ENCODE data around the gene SPO11. TPM values are rescaled to one million over a fixed set of nuclear protein-coding genes. Genes with fewer than 3 reads are reported as not detected.

SPO11 gene
- total RNA-seq, 1 experiment from 2014 or later, result not detected

DNA sequence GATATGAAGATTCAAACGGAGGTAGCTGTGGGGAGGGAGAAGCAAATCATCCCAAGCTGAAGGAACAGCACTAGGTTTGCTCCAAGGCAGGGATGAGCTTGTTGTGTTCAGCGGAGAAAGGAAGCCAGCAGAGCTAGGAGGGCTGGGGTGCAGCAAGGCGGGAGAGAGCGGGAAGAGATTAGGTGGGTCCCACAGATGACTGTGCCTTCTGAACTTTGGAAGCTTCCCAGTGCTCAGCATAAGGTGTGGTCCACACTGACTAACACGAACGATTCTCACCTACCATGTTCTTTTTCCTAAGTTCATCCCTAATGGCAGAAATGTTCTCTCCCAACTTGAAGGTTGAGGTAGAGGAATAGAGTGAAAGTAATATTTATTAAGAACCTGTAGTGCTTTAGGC lies 22.7 kb downstream of the SPO11 start:
- Histone ChIP-seq H3K27ac (ENCODE audit: low read length) (no peak overlapping the region), H3K9ac (ENCODE audit: low read length) (peak overlapping the region; percentile 94), H3K9me2 (replicated peaks; ENCODE audit: low read length) (no peaks in the 10 kb centered on the region), H3F3A (ENCODE audit: low read length, unreplicated experiment) (no peaks in the 10 kb centered on the region), H3K9me3 (ENCODE audit: low read length) (no peaks in the 10 kb centered on the region), H3K36me3 (ENCODE audit: low read depth, low read length) (peaks cover 23% of the 10 kb centered on the region), H3K4me3 (ENCODE audit: low read length) (peak overlapping the region; percentile 84), H2AFZ (ENCODE audit: low read length) (no peak overlapping the region), H3K27me3 (ENCODE audit: low read length) (no peaks in the 10 kb centered on the region), H3K4me2 (ENCODE audit: low read length) (peak overlapping the region; percentile 94), H4K20me1 (ENCODE audit: low read length) (peaks cover 28% of the 10 kb centered on the region), H3K79me2 (ENCODE audit: low read length) (peaks cover 48% of the 10 kb centered on the region), H3K4me1 (ENCODE audit: insufficient read depth, low read length) (peaks cover 11% of the 10 kb centered on the region)
- intact Hi-C loops (cut with micrococcal nuclease), result no loop called here
- no peak for TF ChIP-seq EZH2 (IDR thresholded peaks at IDR 0.05; ENCODE audit: low read length, unreplicated experiment)
- TF ChIP-seq, protein P1, sequence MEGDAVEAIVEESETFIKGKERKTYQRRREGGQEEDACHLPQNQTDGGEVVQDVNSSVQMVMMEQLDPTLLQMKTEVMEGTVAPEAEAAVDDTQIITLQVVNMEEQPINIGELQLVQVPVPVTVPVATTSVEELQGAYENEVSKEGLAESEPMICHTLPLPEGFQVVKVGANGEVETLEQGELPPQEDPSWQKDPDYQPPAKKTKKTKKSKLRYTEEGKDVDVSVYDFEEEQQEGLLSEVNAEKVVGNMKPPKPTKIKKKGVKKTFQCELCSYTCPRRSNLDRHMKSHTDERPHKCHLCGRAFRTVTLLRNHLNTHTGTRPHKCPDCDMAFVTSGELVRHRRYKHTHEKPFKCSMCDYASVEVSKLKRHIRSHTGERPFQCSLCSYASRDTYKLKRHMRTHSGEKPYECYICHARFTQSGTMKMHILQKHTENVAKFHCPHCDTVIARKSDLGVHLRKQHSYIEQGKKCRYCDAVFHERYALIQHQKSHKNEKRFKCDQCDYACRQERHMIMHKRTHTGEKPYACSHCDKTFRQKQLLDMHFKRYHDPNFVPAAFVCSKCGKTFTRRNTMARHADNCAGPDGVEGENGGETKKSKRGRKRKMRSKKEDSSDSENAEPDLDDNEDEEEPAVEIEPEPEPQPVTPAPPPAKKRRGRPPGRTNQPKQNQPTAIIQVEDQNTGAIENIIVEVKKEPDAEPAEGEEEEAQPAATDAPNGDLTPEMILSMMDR (conservative IDR thresholded peaks at IDR 0.05; ENCODE audit: low read depth, low read length), result no peak
- no peak for TF ChIP-seq EZH2phosphoT487 (IDR thresholded peaks at IDR 0.05; ENCODE audit: borderline replicate concordance, low read length)
- DNase-seq, result no peak
- POLR2A ChIA-PET (ENCODE audit: unreplicated experiment), result no interaction called here
- CTCF ChIA-PET, result no interaction called here
- no TSS peak for BruUV-seq (replicated peaks)
- no peak for ATAC-seq

DNA sequence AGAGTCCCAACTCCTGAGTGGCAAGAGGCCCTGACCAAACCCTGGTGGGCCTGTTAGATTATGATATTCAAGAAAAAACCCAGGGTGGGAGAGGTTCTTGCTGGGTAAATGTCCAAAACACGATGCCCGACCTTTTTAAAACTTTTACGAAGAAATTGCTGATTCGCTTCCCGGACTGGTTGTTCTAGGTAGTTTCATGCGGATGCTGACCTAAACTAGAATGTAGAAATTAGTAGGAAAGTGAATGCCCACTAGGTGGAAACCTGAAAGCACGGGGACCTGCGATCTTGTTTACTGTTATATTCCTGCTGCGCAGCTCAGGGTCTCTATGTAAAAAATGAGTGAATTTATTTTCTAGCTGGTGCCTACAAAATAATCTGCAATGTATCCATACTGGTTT lies 23.7 kb downstream of the SPO11 start:
- no peak overlapping the region for H3K4me3 ChIP-seq (ENCODE audit: low read length)
- no peak for TF ChIP-seq EZH2phosphoT487 (IDR thresholded peaks at IDR 0.05; ENCODE audit: borderline replicate concordance, low read length)
- TF ChIP-seq EZH2 (IDR thresholded peaks at IDR 0.05; ENCODE audit: low read length, unreplicated experiment), result no peak
- TF ChIP-seq, protein P1 (conservative IDR thresholded peaks at IDR 0.05; ENCODE audit: low read depth, low read length), result peak; percentile 27; the same call in 1 of the 2 replicates
- peaks cover 48% of the 10 kb centered on the region for H3K79me2 ChIP-seq (ENCODE audit: low read length)
- H3K4me2 ChIP-seq (ENCODE audit: low read length), result no peak overlapping the region; the same call in 1 of the 2 replicates
- BruUV-seq (replicated peaks), result no TSS peak
- no peak overlapping the region for H3K27ac ChIP-seq (ENCODE audit: low read length)
- ATAC-seq (no peak), DNase-seq (no peak)
- intact Hi-C loops (cut with micrococcal nuclease), result no loop called here
- no peaks in the 10 kb centered on the region for H3K9me3 ChIP-seq (ENCODE audit: low read length)
- H3K36me3 ChIP-seq (ENCODE audit: low read depth, low read length), result peaks cover 23% of the 10 kb centered on the region
- H3F3A ChIP-seq (ENCODE audit: low read length, unreplicated experiment), result no peaks in the 10 kb centered on the region
- peaks cover 28% of the 10 kb centered on the region for H4K20me1 ChIP-seq (ENCODE audit: low read length)
- peaks cover 11% of the 10 kb centered on the region for H3K4me1 ChIP-seq (ENCODE audit: insufficient read depth, low read length)
- no peak overlapping the region for H3K9ac ChIP-seq (ENCODE audit: low read length)
- no peaks in the 10 kb centered on the region for H3K9me2 ChIP-seq (replicated peaks; ENCODE audit: low read length)
- CTCF ChIA-PET, result no interaction called here
- no peaks in the 10 kb centered on the region for H3K27me3 ChIP-seq (ENCODE audit: low read length)
- no peak overlapping the region for H2AFZ ChIP-seq (ENCODE audit: low read length)
- POLR2A ChIA-PET (ENCODE audit: unreplicated experiment), result no interaction called here

DNA sequence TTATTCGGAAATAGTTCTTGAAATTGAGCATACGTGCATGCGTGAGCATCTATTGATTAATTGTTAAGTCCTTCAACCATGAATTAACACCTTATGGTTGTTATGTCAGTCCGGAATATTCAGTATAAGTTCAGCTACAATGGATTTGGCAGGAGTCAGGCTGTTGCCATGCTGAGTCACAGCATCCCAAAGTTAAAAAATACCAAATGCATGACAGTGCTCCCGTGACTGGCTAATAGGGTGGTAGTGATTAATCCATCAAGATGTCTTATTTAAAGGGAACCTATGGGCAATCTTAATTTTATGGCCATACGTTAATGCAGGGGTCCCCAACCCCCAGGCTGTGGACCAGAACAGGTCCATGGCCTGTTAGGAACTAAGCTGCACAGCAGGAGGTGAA lies 31.9 kb downstream of the SPO11 start:
- Histone ChIP-seq H3K4me3 (ENCODE audit: low read length) (no peak overlapping the region), H4K20me1 (ENCODE audit: low read length) (peaks cover 20% of the 10 kb centered on the region), H3K27me3 (ENCODE audit: low read length) (no peaks in the 10 kb centered on the region), H3F3A (ENCODE audit: low read length, unreplicated experiment) (no peaks in the 10 kb centered on the region), H3K9me3 (ENCODE audit: low read length) (no peaks in the 10 kb centered on the region), H3K4me1 (ENCODE audit: insufficient read depth, low read length) (no peaks in the 10 kb centered on the region), H3K4me2 (ENCODE audit: low read length) (no peak overlapping the region), H3K9ac (ENCODE audit: low read length) (no peak overlapping the region), H3K79me2 (ENCODE audit: low read length) (peaks cover 6% of the 10 kb centered on the region), H3K27ac (ENCODE audit: low read length) (no peak overlapping the region; the same call in 1 of the 2 replicates), H3K36me3 (ENCODE audit: low read depth, low read length) (peaks cover 42% of the 10 kb centered on the region), H2AFZ (ENCODE audit: low read length) (no peak overlapping the region), H3K9me2 (replicated peaks; ENCODE audit: low read length) (no peaks in the 10 kb centered on the region)
- TF ChIP-seq EZH2 (IDR thresholded peaks at IDR 0.05; ENCODE audit: low read length, unreplicated experiment) (no peak), EZH2phosphoT487 (IDR thresholded peaks at IDR 0.05; ENCODE audit: borderline replicate concordance, low read length) (no peak)
- TF ChIP-seq, protein P1 (conservative IDR thresholded peaks at IDR 0.05; ENCODE audit: low read depth, low read length), result no peak
- ChIA-PET CTCF (interaction anchor here (0.6 kb wide), 1 partner anchor 484 kb away, joined by 3 read pairs; no protein-coding TSS in a partner anchor), POLR2A (ENCODE audit: unreplicated experiment) (interaction anchor here (0.5 kb wide), 1 partner anchor 21 kb away, joined by 4 read pairs; no protein-coding TSS in a partner anchor)
- BruUV-seq (replicated peaks), result no TSS peak
- DNase-seq (peak; percentile 84), ATAC-seq (peak; percentile 95)
- intact Hi-C loops (cut with micrococcal nuclease), result no loop called here

All from PC-3 (cell line).